Measurements from ENCODE around the gene RPTOR. TPM values are rescaled to one million over a fixed set of nuclear protein-coding genes. Genes with fewer than 3 reads are reported as not detected.

Gene RPTOR
- total RNA-seq, 4 donors from 2014 or later: 47.6 to 56.9 (median 55.4) TPM

DNA sequence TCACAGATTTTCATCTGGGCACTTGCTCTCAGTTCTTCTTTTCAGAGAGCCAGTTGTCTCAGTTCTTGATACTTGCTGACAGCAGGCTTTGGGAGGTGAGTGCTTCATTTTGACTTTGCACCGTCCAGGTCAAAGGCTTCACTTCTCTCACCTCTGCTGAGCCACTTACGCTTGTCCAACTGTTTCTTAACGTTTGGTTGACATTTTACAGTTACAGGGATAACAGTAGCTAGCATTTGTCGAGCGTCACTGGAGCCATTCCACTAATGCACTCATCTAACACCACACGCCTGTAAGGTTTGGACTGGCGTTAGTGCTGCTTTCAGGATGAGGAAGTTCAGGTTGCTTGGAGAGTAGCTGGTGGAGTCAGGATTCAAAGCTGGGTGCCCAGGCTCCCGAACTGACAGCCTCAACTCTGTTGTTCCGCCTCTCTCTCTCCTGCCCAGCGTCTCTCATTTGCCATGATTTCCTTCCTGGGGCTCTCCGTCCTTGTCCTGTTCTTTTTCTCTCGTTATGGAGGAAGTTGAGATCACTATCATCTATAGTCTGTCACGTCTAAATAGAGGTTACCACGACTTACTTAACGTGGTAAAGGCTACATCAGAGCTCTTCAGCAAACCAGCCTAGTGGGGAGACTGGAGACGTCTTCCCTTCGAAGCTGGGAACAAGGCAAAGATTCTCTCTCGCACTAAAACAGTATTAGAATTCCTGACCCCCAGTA is 220.8 kb downstream of the RPTOR start:
- TF ChIP-seq, protein P1, sequence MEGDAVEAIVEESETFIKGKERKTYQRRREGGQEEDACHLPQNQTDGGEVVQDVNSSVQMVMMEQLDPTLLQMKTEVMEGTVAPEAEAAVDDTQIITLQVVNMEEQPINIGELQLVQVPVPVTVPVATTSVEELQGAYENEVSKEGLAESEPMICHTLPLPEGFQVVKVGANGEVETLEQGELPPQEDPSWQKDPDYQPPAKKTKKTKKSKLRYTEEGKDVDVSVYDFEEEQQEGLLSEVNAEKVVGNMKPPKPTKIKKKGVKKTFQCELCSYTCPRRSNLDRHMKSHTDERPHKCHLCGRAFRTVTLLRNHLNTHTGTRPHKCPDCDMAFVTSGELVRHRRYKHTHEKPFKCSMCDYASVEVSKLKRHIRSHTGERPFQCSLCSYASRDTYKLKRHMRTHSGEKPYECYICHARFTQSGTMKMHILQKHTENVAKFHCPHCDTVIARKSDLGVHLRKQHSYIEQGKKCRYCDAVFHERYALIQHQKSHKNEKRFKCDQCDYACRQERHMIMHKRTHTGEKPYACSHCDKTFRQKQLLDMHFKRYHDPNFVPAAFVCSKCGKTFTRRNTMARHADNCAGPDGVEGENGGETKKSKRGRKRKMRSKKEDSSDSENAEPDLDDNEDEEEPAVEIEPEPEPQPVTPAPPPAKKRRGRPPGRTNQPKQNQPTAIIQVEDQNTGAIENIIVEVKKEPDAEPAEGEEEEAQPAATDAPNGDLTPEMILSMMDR (IDR thresholded peaks at IDR 0.05 in 4 of 5, conservative IDR thresholded peaks at IDR 0.05 in 1 of 5): no peak
- TF ChIP-seq POLR2A (IDR thresholded peaks at IDR 0.05): no peak
- ATAC-seq (no peak), DNase-seq (no peak)
- intact Hi-C loops (cut with DNase I; ENCODE audit: low total_unique reads) (no loop called here), in situ Hi-C loops (cut with MboI; ENCODE audit: low sequenced_read_pairs in 4 of 4) (no loop called here)
- H3K9me3 ChIP-seq: no peaks in the 10 kb centered on the region
- no peak overlapping the region for H3K4me3 ChIP-seq
- no peak overlapping the region for H3K27ac ChIP-seq
- no peaks in the 10 kb centered on the region for H3K27me3 ChIP-seq
- H3K4me1 ChIP-seq: no peaks in the 10 kb centered on the region
- no peaks in the 10 kb centered on the region for H3K36me3 ChIP-seq

DNA sequence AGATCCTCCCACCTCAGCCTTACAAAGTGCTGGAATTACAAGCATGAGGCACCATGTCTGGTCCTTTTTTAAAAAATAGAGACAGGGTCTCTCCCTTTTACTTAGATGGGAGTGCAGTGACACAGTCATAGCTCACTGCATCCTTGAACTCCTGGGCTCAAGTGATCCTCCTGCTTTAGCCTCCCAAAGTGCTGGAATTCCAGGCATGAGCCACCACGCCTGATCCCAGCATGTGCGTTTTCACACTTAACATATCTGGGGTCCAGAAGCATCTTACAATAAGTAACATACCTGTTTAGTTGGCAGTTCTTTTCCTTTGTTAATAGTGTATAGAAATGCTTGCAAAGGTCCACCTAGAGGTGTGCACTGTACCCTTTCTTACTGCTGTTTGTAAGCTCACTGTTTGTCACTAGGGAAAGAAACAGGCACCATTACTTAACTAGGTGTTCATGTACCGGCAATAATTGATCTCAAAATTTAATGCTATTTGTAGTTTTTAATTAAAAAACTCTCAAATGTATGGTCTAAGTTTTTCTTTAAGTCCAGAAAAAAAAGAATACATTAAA is 221.7 kb downstream of the RPTOR start:
- in situ Hi-C loops (cut with MboI; ENCODE audit: low sequenced_read_pairs in 4 of 4): no loop called here
- TF ChIP-seq POLR2A (IDR thresholded peaks at IDR 0.05): no peak
- TF ChIP-seq, protein P1 (IDR thresholded peaks at IDR 0.05 in 4 of 5, conservative IDR thresholded peaks at IDR 0.05 in 1 of 5): no peak

DNA sequence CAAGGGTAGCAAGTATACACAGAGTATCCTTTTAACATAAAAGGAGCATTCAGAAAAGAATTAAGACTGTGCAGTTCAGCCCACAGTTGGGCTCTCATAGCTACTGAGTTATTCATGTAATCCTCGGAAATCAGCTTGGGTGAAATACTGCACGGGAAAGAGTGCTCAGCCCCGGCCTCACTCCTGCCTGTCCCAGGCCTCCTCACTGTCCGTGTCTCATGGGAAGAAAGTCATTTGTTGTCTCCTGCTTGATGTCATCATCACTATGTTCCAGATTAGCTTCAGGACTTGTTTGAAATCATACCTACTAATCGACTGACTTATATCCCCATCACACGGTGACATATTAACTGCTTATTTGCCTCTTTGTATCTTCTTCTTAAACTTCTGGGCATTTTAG is 223.8 kb downstream of the RPTOR start:
- no peak for TF ChIP-seq POLR2A (IDR thresholded peaks at IDR 0.05)
- TF ChIP-seq, protein P1 (IDR thresholded peaks at IDR 0.05 in 4 of 5, conservative IDR thresholded peaks at IDR 0.05 in 1 of 5): no peak
- H3K36me3 ChIP-seq: no peaks in the 10 kb centered on the region
- peak overlapping the region in 3 of 4 donors; percentile 26 to 69 (median 27) for H3K27ac ChIP-seq
- H3K4me3 ChIP-seq: no peak overlapping the region
- H3K27me3 ChIP-seq: no peaks in the 10 kb centered on the region
- intact Hi-C loops (cut with DNase I; ENCODE audit: low total_unique reads) (no loop called here), in situ Hi-C loops (cut with MboI; ENCODE audit: low sequenced_read_pairs in 4 of 4) (no loop called here)
- H3K4me1 ChIP-seq: peaks cover 10 to 17% of the 10 kb centered on the region in 2 donors
- DNase-seq: no peak
- H3K9me3 ChIP-seq: no peaks in the 10 kb centered on the region
- peak in 1 of 2 donors; percentile 15 for ATAC-seq

More for the DNA sequence above, 221.7 kb downstream of the RPTOR start:
- DNase-seq (no peak), ATAC-seq (no peak)
- Histone ChIP-seq H3K9me3 (no peaks in the 10 kb centered on the region), H3K36me3 (no peaks in the 10 kb centered on the region), H3K4me3 (no peak overlapping the region), H3K4me1 (peaks cover 0 to 3% of the 10 kb centered on the region in 2 donors), H3K27ac (no peak overlapping the region), H3K27me3 (no peaks in the 10 kb centered on the region)
- intact Hi-C loops (cut with DNase I; ENCODE audit: low total_unique reads): no loop called here

DNA sequence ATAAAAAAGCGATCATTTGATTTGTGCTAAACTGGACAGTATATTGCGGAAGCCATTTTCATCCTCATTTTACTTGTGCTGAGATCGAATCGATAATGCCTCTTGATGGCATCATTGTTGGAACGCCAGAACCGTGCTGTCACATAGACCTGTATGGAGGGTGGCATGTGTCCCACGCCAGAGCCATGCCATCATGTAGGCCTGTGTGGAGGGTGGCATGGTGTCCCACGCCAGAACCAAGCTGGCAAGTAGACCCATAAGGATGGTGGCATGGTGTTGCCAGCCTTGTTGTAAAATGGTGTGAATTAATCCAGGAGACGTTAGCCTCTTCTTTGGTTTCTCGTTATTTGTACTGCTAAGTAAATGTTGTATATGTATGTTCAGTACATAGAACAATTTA is 224.3 kb downstream of the RPTOR start:
- DNase-seq (no peak), ATAC-seq (no peak)
- Histone ChIP-seq H3K9me3 (no peaks in the 10 kb centered on the region), H3K4me3 (no peak overlapping the region), H3K36me3 (no peaks in the 10 kb centered on the region), H3K27me3 (no peaks in the 10 kb centered on the region), H3K27ac (peak overlapping the region in 2 of 4 donors; percentile 27 to 69), H3K4me1 (peaks cover 14 to 22% of the 10 kb centered on the region in 2 donors)
- no peak for TF ChIP-seq POLR2A (IDR thresholded peaks at IDR 0.05)
- TF ChIP-seq, protein P1 (IDR thresholded peaks at IDR 0.05 in 4 of 5, conservative IDR thresholded peaks at IDR 0.05 in 1 of 5): no peak
- intact Hi-C loops (cut with DNase I; ENCODE audit: low total_unique reads) (no loop called here), in situ Hi-C loops (cut with MboI; ENCODE audit: low sequenced_read_pairs in 4 of 4) (no loop called here)

Data from gastrocnemius medialis (tissue), 4 donors.